ENCODE results near the gene PPM1H.

- TF ChIP-seq CTCF (IDR thresholded peaks at IDR 0.05; ENCODE audit: low read depth, low read length), result no peak
- no peak for TF ChIP-seq EZH2phosphoT487 (IDR thresholded peaks at IDR 0.05; ENCODE audit: low read depth)
Observed at GRCh38 chr12:62888454-62889110, 46.4 kb downstream of the PPM1H start.

Measured in OCI-LY3 (cell line).